ENCODE measurements around the gene TK2.

GRCh38 chr16:66474750-66475199 is 75.1 kb downstream of the TK2 start:
- TF ChIP-seq CTCF (IDR thresholded peaks at IDR 0.05), result no peak
- no peak for TF ChIP-seq POLR2A (IDR thresholded peaks at IDR 0.05)

Measured in heart left ventricle (tissue), 13 donors.